OCI-LY1 (cell line): ENCODE data around the gene PLLP.

Experiments
- EZH2 ChIP-seq: fragments of 200-600 bp; sonication (generic), shearing (Covaris generic); IDR thresholded peaks from 2 replicates; pipeline ENCODE4 v1.8.0; 2017; ENCODE audit warnings: borderline replicate concordance, mixed run types, mild to moderate bottlenecking, antibody characterized with exemption, low read length, moderate library complexity, mixed read lengths
- TF ChIP-seq, protein P1 (sequence below): fragments of 200-600 bp; sonication (generic), shearing (Covaris generic); IDR thresholded peaks from 2 replicates; pipeline ENCODE4 v1.5.1; 2017; ENCODE audit warnings: mild to moderate bottlenecking, antibody characterized with exemption, low read length, moderate library complexity, mixed read lengths

DNA sequence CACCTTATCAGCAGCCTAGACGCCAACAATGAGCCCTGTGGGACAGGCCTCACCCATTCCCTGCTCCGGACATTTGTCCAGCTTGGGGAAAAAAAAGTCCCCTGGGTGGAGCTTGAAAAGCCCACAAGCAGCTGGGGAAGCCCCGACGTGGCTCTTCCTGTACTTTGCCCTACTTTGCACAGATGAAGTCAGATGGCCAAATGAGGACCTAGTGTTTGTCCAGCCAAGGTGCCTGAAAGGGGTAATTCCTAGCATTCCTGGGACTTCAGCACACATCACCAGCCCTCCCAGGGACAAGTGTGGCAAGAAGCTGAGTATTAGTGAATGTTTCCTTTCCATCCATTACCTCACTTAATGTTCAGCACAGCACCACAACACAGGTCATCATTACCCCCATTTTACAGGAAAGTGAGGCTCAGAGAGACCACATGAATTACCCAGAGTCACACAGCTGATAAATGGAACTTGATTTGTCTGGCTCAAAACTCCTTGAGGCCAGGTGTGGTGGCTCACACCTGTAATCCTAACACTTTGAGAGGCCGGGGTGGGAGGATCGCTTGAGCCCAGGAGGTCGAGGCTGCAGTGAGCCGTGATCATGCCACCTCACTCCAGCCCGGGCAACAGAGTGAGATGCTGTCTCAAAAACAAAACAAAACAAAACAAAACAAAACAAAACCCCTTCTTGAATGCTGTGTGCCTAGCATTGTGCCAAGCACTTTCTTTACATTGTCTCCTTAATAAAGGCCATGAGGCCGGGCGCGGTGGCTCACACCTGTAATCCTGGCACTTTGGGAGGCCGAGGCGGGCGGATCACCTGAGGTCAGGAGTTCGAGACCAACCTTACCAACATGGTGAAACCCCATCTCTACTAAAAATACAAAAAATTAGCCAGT, 19.9 kb upstream of the PLLP start:
- TF ChIP-seq, protein P1, sequence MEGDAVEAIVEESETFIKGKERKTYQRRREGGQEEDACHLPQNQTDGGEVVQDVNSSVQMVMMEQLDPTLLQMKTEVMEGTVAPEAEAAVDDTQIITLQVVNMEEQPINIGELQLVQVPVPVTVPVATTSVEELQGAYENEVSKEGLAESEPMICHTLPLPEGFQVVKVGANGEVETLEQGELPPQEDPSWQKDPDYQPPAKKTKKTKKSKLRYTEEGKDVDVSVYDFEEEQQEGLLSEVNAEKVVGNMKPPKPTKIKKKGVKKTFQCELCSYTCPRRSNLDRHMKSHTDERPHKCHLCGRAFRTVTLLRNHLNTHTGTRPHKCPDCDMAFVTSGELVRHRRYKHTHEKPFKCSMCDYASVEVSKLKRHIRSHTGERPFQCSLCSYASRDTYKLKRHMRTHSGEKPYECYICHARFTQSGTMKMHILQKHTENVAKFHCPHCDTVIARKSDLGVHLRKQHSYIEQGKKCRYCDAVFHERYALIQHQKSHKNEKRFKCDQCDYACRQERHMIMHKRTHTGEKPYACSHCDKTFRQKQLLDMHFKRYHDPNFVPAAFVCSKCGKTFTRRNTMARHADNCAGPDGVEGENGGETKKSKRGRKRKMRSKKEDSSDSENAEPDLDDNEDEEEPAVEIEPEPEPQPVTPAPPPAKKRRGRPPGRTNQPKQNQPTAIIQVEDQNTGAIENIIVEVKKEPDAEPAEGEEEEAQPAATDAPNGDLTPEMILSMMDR, result no peak
- no peak for TF ChIP-seq EZH2
